OCI-LY7 (cell line): ENCODE data around the gene SYT9. TPM values are rescaled to one million over a fixed set of nuclear protein-coding genes. Genes with fewer than 3 reads are reported as not detected.
A peak's percentile ranks its signal among the peaks of the same experiment; 100 is the strongest.

Experiments used
- BruUV-seq: library from RNA; stranded (reverse); fragments of 400-500 nt; replicated peaks from 2 replicates; lab custom pipeline; 2021; lab: Mats Ljungman, UMichigan
- CTCF ChIA-PET: fragments of 300-600 bp; sonication (Branson Sonifier 250); formaldehyde crosslinking; loops from one replicate; lab custom pipeline; 2022; ENCODE audit warnings: antibody characterized with exemption; ENCODE audit not compliant: unreplicated experiment; lab: Charles Lee
- POLR2A ChIA-PET: fragments of 300-600 bp; sonication (Branson Sonifier 250); formaldehyde crosslinking; loops from one replicate; lab custom pipeline; 2022; ENCODE audit warnings: antibody characterized with exemption; lab: Charles Lee
- DNase-seq: peaks from one replicate; pipeline ENCODE4 v3.0.0-alpha.2; 2015; ENCODE audit warnings: low spot score
- H2AFZ ChIP-seq: fragments of 200-600 bp; sonication (generic), shearing (Covaris generic); 2 replicates; pipeline ENCODE4 v1.6.1; 2014; ENCODE audit warnings: mild to moderate bottlenecking, antibody characterized with exemption, low read length, moderate library complexity
- H3K27ac ChIP-seq: fragments of 200-600 bp; sonication (generic); 2 replicates; pipeline ENCODE4 v1.5.1; 2014; ENCODE audit warnings: mixed run types, low read depth, mild to moderate bottlenecking, moderate library complexity, low read length, inconsistent platforms; ENCODE audit not compliant: poor library complexity, severe bottlenecking
- H3K36me3 ChIP-seq: fragments of 200-600 bp; sonication (generic); 2 replicates; pipeline ENCODE4 v1.6.1; 2014; ENCODE audit warnings: mild to moderate bottlenecking, antibody characterized with exemption, low read length, moderate library complexity, mixed read lengths; ENCODE audit not compliant: insufficient read depth
- H3K4me1 ChIP-seq: fragments of 200-600 bp; sonication (generic); 2 replicates; pipeline ENCODE4 v1.5.1; 2014; ENCODE audit warnings: mild to moderate bottlenecking, low read length; ENCODE audit not compliant: insufficient read depth, poor library complexity, severe bottlenecking
- H3K4me2 ChIP-seq: fragments of 200-600 bp; sonication (generic); 2 replicates; pipeline ENCODE4 v1.6.1; 2014; ENCODE audit warnings: mild to moderate bottlenecking, low read length
- H3K4me3 ChIP-seq: fragments of 200-600 bp; sonication (generic); 2 replicates; pipeline ENCODE4 v1.5.1; 2014; ENCODE audit warnings: mild to moderate bottlenecking, low read depth, low read length; ENCODE audit not compliant: poor library complexity, severe bottlenecking
- H3K79me2 ChIP-seq: fragments of 200-600 bp; sonication (generic); 2 replicates; pipeline ENCODE4 v1.6.1; 2016; ENCODE audit warnings: low read depth, mild to moderate bottlenecking, low read length, moderate library complexity, mixed read lengths; ENCODE audit not compliant: insufficient read depth
- H3K9me2 ChIP-seq: fragments of 200-600 bp; sonication (generic); 2 replicates; pipeline ENCODE4 v1.6.1; 2016; ENCODE audit warnings: mild to moderate bottlenecking, low read length, mixed read lengths; ENCODE audit not compliant: insufficient read depth
- H3K9me3 ChIP-seq: fragments of 200-600 bp; sonication (generic); 2 replicates; pipeline ENCODE4 v1.6.1; 2014; ENCODE audit warnings: mild to moderate bottlenecking, mixed run types, low read length, mixed read lengths
- H4K20me1 ChIP-seq: fragments of 200-600 bp; sonication (generic); 2 replicates; pipeline ENCODE4 v1.6.1; 2014; ENCODE audit warnings: mild to moderate bottlenecking, antibody characterized with exemption, low read length, moderate library complexity, mixed read lengths; ENCODE audit not compliant: insufficient read depth
- CTCF ChIP-seq: fragments of 200-600 bp; sonication (generic); conservative IDR thresholded peaks from 2 replicates; pipeline ENCODE4 v1.5.1; 2014; ENCODE audit warnings: mild to moderate bottlenecking, antibody characterized with exemption, low read length, moderate library complexity, mixed read lengths
- EZH2phosphoT487 ChIP-seq: fragments of 200-600 bp; sonication (generic); IDR thresholded peaks from 2 replicates; pipeline ENCODE4 v1.6.1; 2018; ENCODE audit warnings: low read depth, borderline replicate concordance, mild to moderate bottlenecking, mixed run types, antibody characterized with exemption, low read length, moderate library complexity, mixed read lengths
- intact Hi-C: fragments of 100-400 bp; cut with micrococcal nuclease; formaldehyde crosslinking; loops from one replicate; pipeline ENCODE4 v1.10.0; 2022; ENCODE audit not compliant: unreplicated experiment
- total RNA-seq, 2 experiments: library from RNA; depleted of rRNA in 1 of 2; stranded (reverse); fragments of >200 nt in 1 of 2; shearing (Covaris generic) in 1 of 2; gene quantifications; 2 replicates each; pipeline ENCODE4 v1.2.3, GENCODE V29; 2014 to 2022

Gene SYT9
- total RNA-seq, 2 experiments from 2014 or later, result 0.19 TPM; not detected in 1

- intact Hi-C loops, result loop anchor here (1.0 to 10.0 kb wide), 5 partner anchors 37 to 1172 kb away; partner anchors contain the start of genes RPL27A, SMPD1 and TRIM66
- Histone ChIP-seq H3K4me3 (peak overlapping the region; percentile 97), H4K20me1 (no peaks in the 10 kb centered on the region), H3K79me2 (peaks cover 39% of the 10 kb centered on the region), H3K4me2 (peak overlapping the region; percentile 87), H3K36me3 (no peaks in the 10 kb centered on the region), H3K9me3 (no peaks in the 10 kb centered on the region), H3K9me2 (no peaks in the 10 kb centered on the region), H3K4me1 (peaks cover 49% of the 10 kb centered on the region), H3K27ac (peak overlapping the region; percentile 97), H2AFZ (peak overlapping the region; percentile 68)
- peak; percentile 91 for DNase-seq
- no TSS peak for BruUV-seq
- POLR2A ChIA-PET, result interaction anchor here (1.2 to 3.1 kb wide), 6 partner anchors 8 to 33 kb away, joined by 3 to 12 read pairs (median 5); no protein-coding TSS in a partner anchor
- CTCF ChIA-PET, result interaction anchor here (0.5 to 1.1 kb wide), 5 partner anchors 8 to 127 kb away, joined by 3 read pairs; no protein-coding TSS in a partner anchor
- no peak for TF ChIP-seq CTCF
- no peak for TF ChIP-seq EZH2phosphoT487
Observed at GRCh38 chr11:7512525-7513233, 261.0 kb downstream of the SYT9 start.

- ChIA-PET CTCF (interaction anchor here (1.0 kb wide), 1 partner anchor 8 kb away, joined by 3 read pairs; no protein-coding TSS in a partner anchor), POLR2A (interaction anchor here (1.2 to 2.0 kb wide), 4 partner anchors 8 to 32 kb away, joined by 3 to 11 read pairs (median 4); no protein-coding TSS in a partner anchor)
- DNase-seq, result peak; percentile 86
- TSS peak; percentile 53 for BruUV-seq
- peak within 1 kb of the TSS; percentile 97 for H3K4me3 ChIP-seq
- peaks cover 47% of the 10 kb centered on the region for H3K79me2 ChIP-seq
- H4K20me1 ChIP-seq, result no peaks in the 10 kb centered on the region
- no peaks in the 10 kb centered on the region for H3K9me2 ChIP-seq
- peak within 1 kb of the TSS; percentile 87 for H3K4me2 ChIP-seq
- H3K27ac ChIP-seq, result peak within 1 kb of the TSS; percentile 97
- no peaks in the 10 kb centered on the region for H3K9me3 ChIP-seq
- no peaks in the 10 kb centered on the region for H3K36me3 ChIP-seq
- intact Hi-C loops, result loop anchor here (1.0 to 10.0 kb wide), 5 partner anchors 36 to 1171 kb away; partner anchors contain the start of genes RPL27A, SMPD1 and TRIM66
- peaks cover 57% of the 10 kb centered on the region for H3K4me1 ChIP-seq
- TF ChIP-seq CTCF, result peak; percentile 88
- no peak for TF ChIP-seq EZH2phosphoT487
- H2AFZ ChIP-seq, result peak within 1 kb of the TSS; percentile 68; the same call in 1 of the 2 replicates
Observed at GRCh38 chr11:7513234-7514098, 261.8 kb downstream of the SYT9 start, which contains the start of gene PPFIBP2. Gene PPFIBP2 (plus strand): TSS chr11:7513999. CDS start chr11:7549476, 35,477 bp downstream.
